ENCODE results near the gene BMP5. TPM values are rescaled to one million over a fixed set of nuclear protein-coding genes. Genes with fewer than 3 reads are reported as not detected.
"Not testable (repeated sequence)": the region's sequence is repeated elsewhere in the genome, so short reads cannot be mapped to it uniquely, and the experiment has no call there.

The BMP5 gene
- polyA plus RNA-seq, 3 donors, result not detected

DNA sequence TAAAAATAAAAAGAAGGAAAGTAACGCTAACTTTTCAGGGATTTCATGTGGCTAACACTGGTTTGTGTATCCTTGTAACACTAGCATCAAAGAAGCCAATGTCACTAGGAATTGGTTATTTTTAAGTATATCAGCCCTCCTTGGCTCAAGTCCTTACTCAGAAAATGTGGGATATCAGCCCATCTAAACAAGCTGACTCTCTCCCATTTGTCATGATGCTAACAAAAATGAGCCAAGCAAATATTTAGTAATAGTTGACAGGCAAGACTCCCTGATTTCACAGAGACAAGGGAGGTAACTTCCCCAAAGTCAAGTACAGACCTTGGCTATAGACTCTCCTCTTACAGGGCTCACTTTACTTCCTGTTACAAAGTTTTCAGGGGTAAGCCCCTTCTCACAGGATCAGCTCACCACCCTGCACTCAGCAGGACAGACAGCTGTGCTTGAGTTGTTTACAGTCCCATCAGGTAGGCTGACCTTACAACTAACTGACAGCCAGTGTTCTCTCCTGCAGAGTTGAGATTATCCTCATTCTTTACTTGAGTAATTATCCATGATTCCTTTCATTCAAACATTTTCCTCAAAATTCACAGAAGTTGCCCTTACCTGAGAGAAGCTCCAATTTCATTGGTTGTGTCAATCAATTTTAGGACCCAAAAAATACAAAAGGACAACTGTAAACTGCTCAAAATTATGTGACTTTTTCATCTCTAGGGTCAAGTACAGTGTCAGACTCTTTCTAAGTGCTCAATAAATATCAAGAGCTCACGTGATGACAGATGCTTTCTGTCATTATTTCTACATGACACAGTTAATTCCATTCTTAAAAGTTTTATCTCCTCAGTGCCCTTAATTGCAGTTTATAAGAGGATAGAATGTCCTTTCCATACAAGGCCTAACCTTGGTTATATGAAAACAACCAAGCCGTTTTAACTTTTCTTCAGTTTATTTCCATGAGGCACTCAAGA is 38.1 kb upstream of the BMP5 start:
- no peaks in the 10 kb centered on the region for H3K9me3 ChIP-seq (replicated peaks in 1 of 2; ENCODE audit: control insufficient read depth in 1 of 2, insufficient read depth in 1 of 2, low read length in 2 of 2)
- no peaks in the 10 kb centered on the region for H3K79me2 ChIP-seq (ENCODE audit: insufficient read depth, low read length)
- Mint-ChIP-seq H3K27me3 (ENCODE audit: low read depth in 3 of 3) (peaks cover 0 to 1% (median 0%) of the 10 kb centered on the region in 3 donors), H3K4me1 (no peaks in the 10 kb centered on the region), H3K36me3 (no peaks in the 10 kb centered on the region), H3K4me3 (no peak overlapping the region), H3K27ac (no peak overlapping the region), H3K9me3 (peaks cover 0 to 6% (median 0%) of the 10 kb centered on the region in 7 donors)
- H3K4me1 ChIP-seq (ENCODE audit: control insufficient read depth in 1 of 2, insufficient read depth in 2 of 2, low read length in 2 of 2), result no peaks in the 10 kb centered on the region
- no peak overlapping the region for H3K4me3 ChIP-seq (replicated peaks in 1 of 3; ENCODE audit: low read depth in 2 of 3, low read length in 3 of 3)
- TF ChIP-seq, protein P1, sequence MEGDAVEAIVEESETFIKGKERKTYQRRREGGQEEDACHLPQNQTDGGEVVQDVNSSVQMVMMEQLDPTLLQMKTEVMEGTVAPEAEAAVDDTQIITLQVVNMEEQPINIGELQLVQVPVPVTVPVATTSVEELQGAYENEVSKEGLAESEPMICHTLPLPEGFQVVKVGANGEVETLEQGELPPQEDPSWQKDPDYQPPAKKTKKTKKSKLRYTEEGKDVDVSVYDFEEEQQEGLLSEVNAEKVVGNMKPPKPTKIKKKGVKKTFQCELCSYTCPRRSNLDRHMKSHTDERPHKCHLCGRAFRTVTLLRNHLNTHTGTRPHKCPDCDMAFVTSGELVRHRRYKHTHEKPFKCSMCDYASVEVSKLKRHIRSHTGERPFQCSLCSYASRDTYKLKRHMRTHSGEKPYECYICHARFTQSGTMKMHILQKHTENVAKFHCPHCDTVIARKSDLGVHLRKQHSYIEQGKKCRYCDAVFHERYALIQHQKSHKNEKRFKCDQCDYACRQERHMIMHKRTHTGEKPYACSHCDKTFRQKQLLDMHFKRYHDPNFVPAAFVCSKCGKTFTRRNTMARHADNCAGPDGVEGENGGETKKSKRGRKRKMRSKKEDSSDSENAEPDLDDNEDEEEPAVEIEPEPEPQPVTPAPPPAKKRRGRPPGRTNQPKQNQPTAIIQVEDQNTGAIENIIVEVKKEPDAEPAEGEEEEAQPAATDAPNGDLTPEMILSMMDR (IDR thresholded peaks at IDR 0.05), result no peak
- DNase-seq, result no peak
- no peaks in the 10 kb centered on the region for H4K20me1 ChIP-seq (ENCODE audit: insufficient read depth, low read length)
- no peaks in the 10 kb centered on the region for H3K36me3 ChIP-seq (replicated peaks in 1 of 2; ENCODE audit: control insufficient read depth in 1 of 2, insufficient read depth in 2 of 2, low read length in 2 of 2)
- H3K27me3 ChIP-seq (ENCODE audit: control insufficient read depth in 2 of 2, insufficient read depth in 2 of 2, low read length in 2 of 2), result no peaks in the 10 kb centered on the region
- H2AFZ ChIP-seq (ENCODE audit: insufficient read depth, low read depth, low read length, poor library complexity, severe bottlenecking), result no peak overlapping the region
- H3K4me2 ChIP-seq (replicated peaks; ENCODE audit: extremely low read depth, low read length, poor library complexity, severe bottlenecking), result no peak overlapping the region
- no peak overlapping the region for H3K9ac ChIP-seq (ENCODE audit: insufficient read depth, low read length, poor library complexity, severe bottlenecking)
- intact Hi-C loops (cut with micrococcal nuclease), result no loop called here
- no CpG with 5 or more reads among the region's 3 CpGs for WGBS (ENCODE audit: insufficient coverage)
- H3K27ac ChIP-seq (ENCODE audit: low read depth in 1 of 2, low read length in 2 of 2), result no peak overlapping the region

DNA sequence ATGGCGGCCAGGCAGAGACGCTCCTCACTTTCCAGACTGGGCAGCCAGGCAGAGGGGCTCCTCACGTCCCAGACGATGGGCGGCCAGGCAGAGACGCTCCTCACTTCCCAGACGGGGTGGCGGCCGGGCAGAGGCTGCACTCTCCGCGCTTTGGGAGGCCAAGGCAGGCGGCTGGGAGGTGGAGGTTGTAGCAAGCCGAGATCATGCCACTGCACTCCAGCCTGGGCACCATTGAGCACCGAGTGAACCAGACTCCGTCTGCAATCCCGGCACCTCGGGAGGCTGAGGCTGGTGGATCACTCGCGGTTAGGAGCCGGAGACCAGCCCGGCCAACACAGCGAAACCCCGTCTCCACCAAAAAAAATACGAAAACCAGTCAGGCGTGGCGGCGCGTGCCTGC is 35.1 kb upstream of the BMP5 start:
- H3K27ac Mint-ChIP-seq; H3K27me3 Mint-ChIP-seq (ENCODE audit: low read depth in 3 of 3); H3K9me3 ChIP-seq (replicated peaks in 1 of 2; ENCODE audit: control insufficient read depth in 1 of 2, insufficient read depth in 1 of 2, low read length in 2 of 2); H3K4me1 Mint-ChIP-seq; H3K79me2 ChIP-seq (ENCODE audit: insufficient read depth, low read length); H4K20me1 ChIP-seq (ENCODE audit: insufficient read depth, low read length); H2AFZ ChIP-seq (ENCODE audit: insufficient read depth, low read depth, low read length, poor library complexity, severe bottlenecking); H3K27ac ChIP-seq (ENCODE audit: low read depth in 1 of 2, low read length in 2 of 2); H3K27me3 ChIP-seq (ENCODE audit: control insufficient read depth in 2 of 2, insufficient read depth in 2 of 2, low read length in 2 of 2); H3K36me3 ChIP-seq (replicated peaks in 1 of 2; ENCODE audit: control insufficient read depth in 1 of 2, insufficient read depth in 2 of 2, low read length in 2 of 2); DNase-seq; H3K36me3 Mint-ChIP-seq; H3K9ac ChIP-seq (ENCODE audit: insufficient read depth, low read length, poor library complexity, severe bottlenecking); H3K9me3 Mint-ChIP-seq; H3K4me3 ChIP-seq (replicated peaks in 1 of 3; ENCODE audit: low read depth in 2 of 3, low read length in 3 of 3); H3K4me2 ChIP-seq (replicated peaks; ENCODE audit: extremely low read depth, low read length, poor library complexity, severe bottlenecking); H3K4me1 ChIP-seq (ENCODE audit: control insufficient read depth in 1 of 2, insufficient read depth in 2 of 2, low read length in 2 of 2); intact Hi-C loops (cut with micrococcal nuclease); H3K4me3 Mint-ChIP-seq: not testable (repeated sequence)
- no CpG with 5 or more reads among the region's 28 CpGs for WGBS (ENCODE audit: insufficient coverage)

DNA sequence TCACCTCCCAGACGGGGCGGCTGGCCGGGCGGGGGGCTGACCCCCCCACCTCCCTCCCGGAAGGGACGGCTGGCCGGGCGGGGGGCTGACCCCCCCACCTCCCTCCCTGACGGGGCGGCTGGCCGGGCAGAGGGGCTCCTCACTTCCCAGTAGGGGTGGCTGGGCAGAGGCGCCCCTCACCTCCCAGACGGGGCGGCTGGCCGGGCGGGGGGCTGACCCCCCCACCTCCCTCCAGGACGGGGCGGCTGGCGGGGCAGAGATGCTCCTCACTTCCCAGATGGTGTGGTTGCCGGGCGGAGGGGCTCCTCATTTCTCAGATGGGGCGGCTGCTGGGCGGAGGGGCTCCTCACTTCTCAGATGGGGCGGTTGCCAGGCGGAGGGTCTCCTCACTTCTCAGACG is 34.5 kb upstream of the BMP5 start:
- H3K4me2 ChIP-seq (replicated peaks; ENCODE audit: extremely low read depth, low read length, poor library complexity, severe bottlenecking); H3K27me3 ChIP-seq (ENCODE audit: control insufficient read depth in 2 of 2, insufficient read depth in 2 of 2, low read length in 2 of 2); H3K79me2 ChIP-seq (ENCODE audit: insufficient read depth, low read length); H3K9me3 ChIP-seq (replicated peaks in 1 of 2; ENCODE audit: control insufficient read depth in 1 of 2, insufficient read depth in 1 of 2, low read length in 2 of 2); H3K27ac Mint-ChIP-seq; H3K36me3 Mint-ChIP-seq; H3K9me3 Mint-ChIP-seq; H3K4me3 Mint-ChIP-seq; intact Hi-C loops (cut with micrococcal nuclease); H3K4me1 Mint-ChIP-seq; H3K9ac ChIP-seq (ENCODE audit: insufficient read depth, low read length, poor library complexity, severe bottlenecking); H4K20me1 ChIP-seq (ENCODE audit: insufficient read depth, low read length); H3K27me3 Mint-ChIP-seq (ENCODE audit: low read depth in 3 of 3); H3K27ac ChIP-seq (ENCODE audit: low read depth in 1 of 2, low read length in 2 of 2); H2AFZ ChIP-seq (ENCODE audit: insufficient read depth, low read depth, low read length, poor library complexity, severe bottlenecking); DNase-seq; H3K4me1 ChIP-seq (ENCODE audit: control insufficient read depth in 1 of 2, insufficient read depth in 2 of 2, low read length in 2 of 2); H3K4me3 ChIP-seq (replicated peaks in 1 of 3; ENCODE audit: low read depth in 2 of 3, low read length in 3 of 3); H3K36me3 ChIP-seq (replicated peaks in 1 of 2; ENCODE audit: control insufficient read depth in 1 of 2, insufficient read depth in 2 of 2, low read length in 2 of 2): not testable (repeated sequence)
- WGBS (ENCODE audit: insufficient coverage), result no CpG with 5 or more reads among the region's 26 CpGs

All from CD14-positive monocyte (primary cell).